GM23338 (cell line): ENCODE measurements around the gene SH3TC1. TPM values are rescaled to one million over a fixed set of nuclear protein-coding genes. Genes with fewer than 3 reads are reported as not detected.

Experiments
- CREB1 ChIP-seq: fragments of 250-450 bp; sonication (Bioruptor Pico); IDR thresholded peaks from 2 replicates; pipeline ENCODE4 v1.5.0; 2020; ENCODE audit warnings: low read depth, mild to moderate bottlenecking, moderate library complexity
- POLR2AphosphoS5 ChIP-seq: IDR thresholded peaks from 2 replicates; pipeline ENCODE4 v1.6.1; 2016; ENCODE audit warnings: antibody characterized with exemption, low read depth
- REST ChIP-seq: IDR thresholded peaks from one replicate; pipeline ENCODE4 v1.6.1; 2018; ENCODE audit warnings: antibody characterized with exemption; ENCODE audit not compliant: unreplicated experiment
- ZNF114 ChIP-seq: fragments of 250-450 bp; sonication (Bioruptor Pico); IDR thresholded peaks from 2 replicates; pipeline ENCODE4 v1.5.0; 2020; ENCODE audit warnings: mild to moderate bottlenecking, moderate library complexity
- ZNF331 ChIP-seq: fragments of 250-450 bp; sonication (Bioruptor Pico); IDR thresholded peaks from 2 replicates; pipeline ENCODE4 v1.5.0; 2020; ENCODE audit warnings: low read depth, mild to moderate bottlenecking, moderate library complexity
- ZNF462 ChIP-seq: fragments of 250-450 bp; sonication (Bioruptor Pico); IDR thresholded peaks from 2 replicates; pipeline ENCODE4 v1.5.0; 2020; ENCODE audit warnings: mild to moderate bottlenecking, moderate library complexity
- polyA plus RNA-seq: library from polyadenylated mRNA; unstranded; fragments of >200 nt; fragmentation: Nextera tagmentation; extraction: Ambion mirVana; gene quantifications from 2 replicates; pipeline ENCODE4 v1.2.1, GENCODE V29; 2016
- total RNA-seq: library from RNA; depleted of rRNA; stranded (reverse); fragments of >200 nt; shearing (Covaris generic); gene quantifications from 2 replicates; pipeline ENCODE4 v1.2.3, GENCODE V29; 2014
- TF ChIP-seq, protein P1 (sequence below), 2 experiments: fragments of 200-600 bp in 1 of 2; sonication (generic) in 1 of 2; conservative IDR thresholded peaks; 2 replicates each; pipeline versions ENCODE4 v1.5.1 to v1.6.1; 2016 to 2017; ENCODE audit warnings: antibody characterized with exemption in 2 of 2, low read depth in 2 of 2, mild to moderate bottlenecking in 2 of 2, moderate library complexity in 1 of 2

SH3TC1 gene
- total and polyA plus RNA-seq, 2 experiments from 2014 or later, result 0.07 TPM; not detected in 1

GRCh38 chr4:8153441-8153840, 45.6 kb upstream of the SH3TC1 start (continued):
- TF ChIP-seq ZNF462 (CRISPR knock-in tag), result no peak
- TF ChIP-seq, protein P1, sequence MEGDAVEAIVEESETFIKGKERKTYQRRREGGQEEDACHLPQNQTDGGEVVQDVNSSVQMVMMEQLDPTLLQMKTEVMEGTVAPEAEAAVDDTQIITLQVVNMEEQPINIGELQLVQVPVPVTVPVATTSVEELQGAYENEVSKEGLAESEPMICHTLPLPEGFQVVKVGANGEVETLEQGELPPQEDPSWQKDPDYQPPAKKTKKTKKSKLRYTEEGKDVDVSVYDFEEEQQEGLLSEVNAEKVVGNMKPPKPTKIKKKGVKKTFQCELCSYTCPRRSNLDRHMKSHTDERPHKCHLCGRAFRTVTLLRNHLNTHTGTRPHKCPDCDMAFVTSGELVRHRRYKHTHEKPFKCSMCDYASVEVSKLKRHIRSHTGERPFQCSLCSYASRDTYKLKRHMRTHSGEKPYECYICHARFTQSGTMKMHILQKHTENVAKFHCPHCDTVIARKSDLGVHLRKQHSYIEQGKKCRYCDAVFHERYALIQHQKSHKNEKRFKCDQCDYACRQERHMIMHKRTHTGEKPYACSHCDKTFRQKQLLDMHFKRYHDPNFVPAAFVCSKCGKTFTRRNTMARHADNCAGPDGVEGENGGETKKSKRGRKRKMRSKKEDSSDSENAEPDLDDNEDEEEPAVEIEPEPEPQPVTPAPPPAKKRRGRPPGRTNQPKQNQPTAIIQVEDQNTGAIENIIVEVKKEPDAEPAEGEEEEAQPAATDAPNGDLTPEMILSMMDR (conservative IDR thresholded peaks at IDR 0.05; ENCODE audit: low read depth in 2 of 2), result no peak
- TF ChIP-seq POLR2AphosphoS5, result no peak
- no peak for TF ChIP-seq CREB1 (CRISPR knock-in tag)
- no peak for TF ChIP-seq ZNF114 (CRISPR knock-in tag)
- no peak for TF ChIP-seq ZNF331
- TF ChIP-seq REST, result no peak
